GM12878 (cell line): ENCODE data around the gene LMF2. TPM values are rescaled to one million over a fixed set of nuclear protein-coding genes. Genes with fewer than 3 reads are reported as not detected.

ENCODE experiments used
- IKZF2 ChIP-seq, 2 experiments: fragments of 450-650 bp; IDR thresholded peaks; 2 replicates each; pipeline ENCODE4 v1.6.1; 2017; ENCODE audit warnings: mild to moderate bottlenecking in 2 of 2, moderate library complexity in 2 of 2
- IRF4 ChIP-seq: IDR thresholded peaks from 2 replicates; pipeline ENCODE4 v1.6.1; 2011; ENCODE audit warnings: low read depth, low read length
- POLR2AphosphoS5 ChIP-seq: IDR thresholded peaks from 2 replicates; pipeline ENCODE4 v1.6.1; 2011; ENCODE audit warnings: mild to moderate bottlenecking, low read length, inconsistent platforms
- SUZ12 ChIP-seq: fragments of 200-600 bp; sonication (generic); IDR thresholded peaks from one replicate; pipeline ENCODE4 v1.6.1; 2018; ENCODE audit warnings: antibody characterized with exemption, mild to moderate bottlenecking; ENCODE audit not compliant: unreplicated experiment
- YY1 ChIP-seq: IDR thresholded peaks from 2 replicates; pipeline ENCODE4 v1.6.1; 2011; ENCODE audit warnings: low read depth, mild to moderate bottlenecking, low read length
- polyA plus RNA-seq, 11 experiments: library from polyadenylated mRNA; depleted of rRNA in 4 of 11; unstranded in 6 of 11; stranded (reverse) in 5 of 11; fragments of >200 nt; fragmentation: Nextera tagmentation in 4 of 11; fragmentation: Illumina TruSeq in 1 of 11; extraction: Ambion mirVana in 4 of 11; extraction: Trizol in 1 of 11; gene quantifications; 1 replicate in 1 of 11; 2 replicates in 10 of 11; pipeline versions ENCODE4 v1.2.1 to v1.2.3, GENCODE V29; 2011 to 2016; ENCODE audit warnings: inconsistent platforms in 2 of 11, missing spikeins in 2 of 11, low read depth in 1 of 11
- total RNA-seq, 4 experiments: library from RNA; depleted of rRNA in 3 of 4; stranded (reverse); fragments of >200 nt in 3 of 4; fragmentation: Illumina TruSeq in 1 of 4; extraction: Trizol in 1 of 4; gene quantifications; 2 replicates each; pipeline versions ENCODE4 v1.2.1 to v1.2.3, GENCODE V29; 2013 to 2021
- TF ChIP-seq, protein P1 (sequence below): fragments of 450-650 bp; conservative IDR thresholded peaks from 2 replicates; pipeline ENCODE4 v1.6.1; 2017; ENCODE audit warnings: mild to moderate bottlenecking, moderate library complexity
- TF ChIP-seq, protein P2 (sequence below): fragments of 450-650 bp; IDR thresholded peaks from 2 replicates; pipeline ENCODE4 v1.6.1; 2018; ENCODE audit warnings: borderline replicate concordance, mild to moderate bottlenecking; ENCODE audit not compliant: partially characterized antibody
- TF ChIP-seq, protein P3 (sequence below): fragments of 450-650 bp; IDR thresholded peaks from 2 replicates; pipeline ENCODE4 v1.6.1; 2014; ENCODE audit warnings: mild to moderate bottlenecking
- TF ChIP-seq, protein P4 (sequence below): IDR thresholded peaks from 2 replicates; pipeline ENCODE4 v1.6.1; 2011; ENCODE audit warnings: mild to moderate bottlenecking, low read depth, low read length, moderate library complexity; ENCODE audit not compliant: insufficient replicate concordance
- TF ChIP-seq, protein P5 (sequence below): fragments of 450-650 bp; IDR thresholded peaks from 2 replicates; pipeline ENCODE4 v1.6.1; 2017; ENCODE audit warnings: mild to moderate bottlenecking
- TF ChIP-seq, protein P6 (sequence below): fragments of 450-650 bp; IDR thresholded peaks from 2 replicates; pipeline ENCODE4 v1.6.1; 2017; ENCODE audit warnings: borderline replicate concordance
- TF ChIP-seq, protein P7 (sequence below): IDR thresholded peaks from 2 replicates; pipeline ENCODE4 v1.6.1; 2012; ENCODE audit warnings: improper control_type of control experiment, low read depth, low read length; ENCODE audit not compliant: insufficient replicate concordance

Gene LMF2
- total and polyA plus RNA-seq, 10 of the 15 experiments (the other 5 are each of a cell fraction or from before 2014, with no cell fraction given): 0.08 to 57.5 (median 21.2) TPM

DNA sequence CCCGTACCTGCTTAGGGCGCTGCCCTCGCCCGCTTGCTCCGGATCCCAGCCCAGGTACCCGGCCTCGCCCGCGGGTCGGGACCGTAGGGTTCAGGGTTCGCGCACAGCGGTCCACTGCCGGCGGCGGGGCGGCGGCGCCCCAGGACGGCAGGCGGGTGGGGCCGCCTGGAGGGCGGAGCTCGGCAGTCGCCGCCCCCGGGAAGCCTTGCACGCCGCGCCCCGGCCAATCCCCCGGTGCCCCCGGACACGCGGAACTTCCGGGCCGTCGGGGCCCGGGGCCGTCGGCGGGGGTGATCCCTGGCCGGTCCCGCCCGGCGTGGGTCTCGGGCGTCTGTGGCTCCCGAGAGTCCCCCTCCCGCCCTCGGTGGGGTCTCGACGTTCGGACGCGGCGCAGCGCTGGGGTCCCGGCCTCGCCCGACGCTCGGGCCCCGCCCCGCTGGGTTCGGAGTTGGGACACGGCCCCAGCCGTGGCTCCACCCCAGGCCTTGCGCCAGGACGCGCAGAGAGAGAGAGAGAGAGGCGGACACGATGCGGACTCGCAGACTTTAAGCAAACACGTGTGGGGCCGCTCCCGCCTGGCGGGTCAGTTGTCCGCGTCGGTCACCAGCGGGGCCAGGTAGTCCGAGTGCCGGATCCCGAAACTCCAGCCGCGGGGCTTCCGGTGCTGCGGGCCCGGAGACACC, 22.5 kb upstream of the LMF2 start, which contains the start of gene TYMP (continued):
- TF ChIP-seq POLR2AphosphoS5 (peak; percentile 49), SUZ12 (no peak), YY1 (peak; percentile 51), IKZF2 (IDR thresholded peaks at IDR 0.05) (no peak), IRF4 (0 out of 2 replicates have a peak, but pooled peaks have one; percentile 4)
- TF ChIP-seq, protein P1, sequence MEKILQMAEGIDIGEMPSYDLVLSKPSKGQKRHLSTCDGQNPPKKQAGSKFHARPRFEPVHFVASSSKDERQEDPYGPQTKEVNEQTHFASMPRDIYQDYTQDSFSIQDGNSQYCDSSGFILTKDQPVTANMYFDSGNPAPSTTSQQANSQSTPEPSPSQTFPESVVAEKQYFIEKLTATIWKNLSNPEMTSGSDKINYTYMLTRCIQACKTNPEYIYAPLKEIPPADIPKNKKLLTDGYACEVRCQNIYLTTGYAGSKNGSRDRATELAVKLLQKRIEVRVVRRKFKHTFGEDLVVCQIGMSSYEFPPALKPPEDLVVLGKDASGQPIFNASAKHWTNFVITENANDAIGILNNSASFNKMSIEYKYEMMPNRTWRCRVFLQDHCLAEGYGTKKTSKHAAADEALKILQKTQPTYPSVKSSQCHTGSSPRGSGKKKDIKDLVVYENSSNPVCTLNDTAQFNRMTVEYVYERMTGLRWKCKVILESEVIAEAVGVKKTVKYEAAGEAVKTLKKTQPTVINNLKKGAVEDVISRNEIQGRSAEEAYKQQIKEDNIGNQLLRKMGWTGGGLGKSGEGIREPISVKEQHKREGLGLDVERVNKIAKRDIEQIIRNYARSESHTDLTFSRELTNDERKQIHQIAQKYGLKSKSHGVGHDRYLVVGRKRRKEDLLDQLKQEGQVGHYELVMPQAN: peak; percentile 61; the same call in 1 of the 2 replicates
- TF ChIP-seq, protein P2, sequence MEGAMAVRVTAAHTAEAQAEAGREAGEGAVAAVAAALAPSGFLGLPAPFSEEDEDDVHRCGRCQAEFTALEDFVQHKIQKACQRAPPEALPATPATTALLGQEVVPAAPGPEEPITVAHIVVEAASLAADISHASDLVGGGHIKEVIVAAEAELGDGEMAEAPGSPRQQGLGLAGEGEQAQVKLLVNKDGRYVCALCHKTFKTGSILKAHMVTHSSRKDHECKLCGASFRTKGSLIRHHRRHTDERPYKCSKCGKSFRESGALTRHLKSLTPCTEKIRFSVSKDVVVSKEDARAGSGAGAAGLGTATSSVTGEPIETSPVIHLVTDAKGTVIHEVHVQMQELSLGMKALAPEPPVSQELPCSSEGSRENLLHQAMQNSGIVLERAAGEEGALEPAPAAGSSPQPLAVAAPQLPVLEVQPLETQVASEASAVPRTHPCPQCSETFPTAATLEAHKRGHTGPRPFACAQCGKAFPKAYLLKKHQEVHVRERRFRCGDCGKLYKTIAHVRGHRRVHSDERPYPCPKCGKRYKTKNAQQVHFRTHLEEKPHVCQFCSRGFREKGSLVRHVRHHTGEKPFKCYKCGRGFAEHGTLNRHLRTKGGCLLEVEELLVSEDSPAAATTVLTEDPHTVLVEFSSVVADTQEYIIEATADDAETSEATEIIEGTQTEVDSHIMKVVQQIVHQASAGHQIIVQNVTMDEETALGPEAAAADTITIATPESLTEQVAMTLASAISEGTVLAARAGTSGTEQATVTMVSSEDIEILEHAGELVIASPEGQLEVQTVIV: no peak
- TF ChIP-seq, protein P3, sequence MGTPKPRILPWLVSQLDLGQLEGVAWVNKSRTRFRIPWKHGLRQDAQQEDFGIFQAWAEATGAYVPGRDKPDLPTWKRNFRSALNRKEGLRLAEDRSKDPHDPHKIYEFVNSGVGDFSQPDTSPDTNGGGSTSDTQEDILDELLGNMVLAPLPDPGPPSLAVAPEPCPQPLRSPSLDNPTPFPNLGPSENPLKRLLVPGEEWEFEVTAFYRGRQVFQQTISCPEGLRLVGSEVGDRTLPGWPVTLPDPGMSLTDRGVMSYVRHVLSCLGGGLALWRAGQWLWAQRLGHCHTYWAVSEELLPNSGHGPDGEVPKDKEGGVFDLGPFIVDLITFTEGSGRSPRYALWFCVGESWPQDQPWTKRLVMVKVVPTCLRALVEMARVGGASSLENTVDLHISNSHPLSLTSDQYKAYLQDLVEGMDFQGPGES: no peak
- TF ChIP-seq, protein P4, sequence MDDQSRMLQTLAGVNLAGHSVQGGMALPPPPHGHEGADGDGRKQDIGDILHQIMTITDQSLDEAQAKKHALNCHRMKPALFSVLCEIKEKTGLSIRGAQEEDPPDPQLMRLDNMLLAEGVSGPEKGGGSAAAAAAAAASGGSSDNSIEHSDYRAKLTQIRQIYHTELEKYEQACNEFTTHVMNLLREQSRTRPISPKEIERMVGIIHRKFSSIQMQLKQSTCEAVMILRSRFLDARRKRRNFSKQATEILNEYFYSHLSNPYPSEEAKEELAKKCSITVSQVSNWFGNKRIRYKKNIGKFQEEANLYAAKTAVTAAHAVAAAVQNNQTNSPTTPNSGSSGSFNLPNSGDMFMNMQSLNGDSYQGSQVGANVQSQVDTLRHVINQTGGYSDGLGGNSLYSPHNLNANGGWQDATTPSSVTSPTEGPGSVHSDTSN: no peak
- TF ChIP-seq, protein P5, sequence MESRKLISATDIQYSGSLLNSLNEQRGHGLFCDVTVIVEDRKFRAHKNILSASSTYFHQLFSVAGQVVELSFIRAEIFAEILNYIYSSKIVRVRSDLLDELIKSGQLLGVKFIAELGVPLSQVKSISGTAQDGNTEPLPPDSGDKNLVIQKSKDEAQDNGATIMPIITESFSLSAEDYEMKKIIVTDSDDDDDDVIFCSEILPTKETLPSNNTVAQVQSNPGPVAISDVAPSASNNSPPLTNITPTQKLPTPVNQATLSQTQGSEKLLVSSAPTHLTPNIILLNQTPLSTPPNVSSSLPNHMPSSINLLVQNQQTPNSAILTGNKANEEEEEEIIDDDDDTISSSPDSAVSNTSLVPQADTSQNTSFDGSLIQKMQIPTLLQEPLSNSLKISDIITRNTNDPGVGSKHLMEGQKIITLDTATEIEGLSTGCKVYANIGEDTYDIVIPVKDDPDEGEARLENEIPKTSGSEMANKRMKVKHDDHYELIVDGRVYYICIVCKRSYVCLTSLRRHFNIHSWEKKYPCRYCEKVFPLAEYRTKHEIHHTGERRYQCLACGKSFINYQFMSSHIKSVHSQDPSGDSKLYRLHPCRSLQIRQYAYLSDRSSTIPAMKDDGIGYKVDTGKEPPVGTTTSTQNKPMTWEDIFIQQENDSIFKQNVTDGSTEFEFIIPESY: no peak
- TF ChIP-seq, protein P6, sequence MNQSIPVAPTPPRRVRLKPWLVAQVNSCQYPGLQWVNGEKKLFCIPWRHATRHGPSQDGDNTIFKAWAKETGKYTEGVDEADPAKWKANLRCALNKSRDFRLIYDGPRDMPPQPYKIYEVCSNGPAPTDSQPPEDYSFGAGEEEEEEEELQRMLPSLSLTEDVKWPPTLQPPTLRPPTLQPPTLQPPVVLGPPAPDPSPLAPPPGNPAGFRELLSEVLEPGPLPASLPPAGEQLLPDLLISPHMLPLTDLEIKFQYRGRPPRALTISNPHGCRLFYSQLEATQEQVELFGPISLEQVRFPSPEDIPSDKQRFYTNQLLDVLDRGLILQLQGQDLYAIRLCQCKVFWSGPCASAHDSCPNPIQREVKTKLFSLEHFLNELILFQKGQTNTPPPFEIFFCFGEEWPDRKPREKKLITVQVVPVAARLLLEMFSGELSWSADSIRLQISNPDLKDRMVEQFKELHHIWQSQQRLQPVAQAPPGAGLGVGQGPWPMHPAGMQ: no peak
- TF ChIP-seq, protein P7, sequence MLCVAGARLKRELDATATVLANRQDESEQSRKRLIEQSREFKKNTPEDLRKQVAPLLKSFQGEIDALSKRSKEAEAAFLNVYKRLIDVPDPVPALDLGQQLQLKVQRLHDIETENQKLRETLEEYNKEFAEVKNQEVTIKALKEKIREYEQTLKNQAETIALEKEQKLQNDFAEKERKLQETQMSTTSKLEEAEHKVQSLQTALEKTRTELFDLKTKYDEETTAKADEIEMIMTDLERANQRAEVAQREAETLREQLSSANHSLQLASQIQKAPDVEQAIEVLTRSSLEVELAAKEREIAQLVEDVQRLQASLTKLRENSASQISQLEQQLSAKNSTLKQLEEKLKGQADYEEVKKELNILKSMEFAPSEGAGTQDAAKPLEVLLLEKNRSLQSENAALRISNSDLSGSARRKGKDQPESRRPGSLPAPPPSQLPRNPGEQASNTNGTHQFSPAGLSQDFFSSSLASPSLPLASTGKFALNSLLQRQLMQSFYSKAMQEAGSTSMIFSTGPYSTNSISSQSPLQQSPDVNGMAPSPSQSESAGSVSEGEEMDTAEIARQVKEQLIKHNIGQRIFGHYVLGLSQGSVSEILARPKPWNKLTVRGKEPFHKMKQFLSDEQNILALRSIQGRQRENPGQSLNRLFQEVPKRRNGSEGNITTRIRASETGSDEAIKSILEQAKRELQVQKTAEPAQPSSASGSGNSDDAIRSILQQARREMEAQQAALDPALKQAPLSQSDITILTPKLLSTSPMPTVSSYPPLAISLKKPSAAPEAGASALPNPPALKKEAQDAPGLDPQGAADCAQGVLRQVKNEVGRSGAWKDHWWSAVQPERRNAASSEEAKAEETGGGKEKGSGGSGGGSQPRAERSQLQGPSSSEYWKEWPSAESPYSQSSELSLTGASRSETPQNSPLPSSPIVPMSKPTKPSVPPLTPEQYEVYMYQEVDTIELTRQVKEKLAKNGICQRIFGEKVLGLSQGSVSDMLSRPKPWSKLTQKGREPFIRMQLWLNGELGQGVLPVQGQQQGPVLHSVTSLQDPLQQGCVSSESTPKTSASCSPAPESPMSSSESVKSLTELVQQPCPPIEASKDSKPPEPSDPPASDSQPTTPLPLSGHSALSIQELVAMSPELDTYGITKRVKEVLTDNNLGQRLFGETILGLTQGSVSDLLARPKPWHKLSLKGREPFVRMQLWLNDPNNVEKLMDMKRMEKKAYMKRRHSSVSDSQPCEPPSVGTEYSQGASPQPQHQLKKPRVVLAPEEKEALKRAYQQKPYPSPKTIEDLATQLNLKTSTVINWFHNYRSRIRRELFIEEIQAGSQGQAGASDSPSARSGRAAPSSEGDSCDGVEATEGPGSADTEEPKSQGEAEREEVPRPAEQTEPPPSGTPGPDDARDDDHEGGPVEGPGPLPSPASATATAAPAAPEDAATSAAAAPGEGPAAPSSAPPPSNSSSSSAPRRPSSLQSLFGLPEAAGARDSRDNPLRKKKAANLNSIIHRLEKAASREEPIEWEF: no peak
